Measurements from ENCODE around the gene CCDC80. TPM values are rescaled to one million over a fixed set of nuclear protein-coding genes. Genes with fewer than 3 reads are reported as not detected.

CCDC80 gene
- total and polyA plus RNA-seq, 2 experiments from 2014 or later = 27.1 to 83.5 TPM

GRCh38 chr3:112688819-112689218 lies 47.9 kb upstream of the CCDC80 start:
- no peak overlapping the region for H3K4me2 ChIP-seq
- TF ChIP-seq EZH2 (IDR thresholded peaks at IDR 0.05; ENCODE audit: borderline replicate concordance) (no peak), EZH2phosphoT487 (IDR thresholded peaks at IDR 0.05; ENCODE audit: low read depth, severe bottlenecking, unreplicated experiment) (no peak)
- TF ChIP-seq, protein P1, sequence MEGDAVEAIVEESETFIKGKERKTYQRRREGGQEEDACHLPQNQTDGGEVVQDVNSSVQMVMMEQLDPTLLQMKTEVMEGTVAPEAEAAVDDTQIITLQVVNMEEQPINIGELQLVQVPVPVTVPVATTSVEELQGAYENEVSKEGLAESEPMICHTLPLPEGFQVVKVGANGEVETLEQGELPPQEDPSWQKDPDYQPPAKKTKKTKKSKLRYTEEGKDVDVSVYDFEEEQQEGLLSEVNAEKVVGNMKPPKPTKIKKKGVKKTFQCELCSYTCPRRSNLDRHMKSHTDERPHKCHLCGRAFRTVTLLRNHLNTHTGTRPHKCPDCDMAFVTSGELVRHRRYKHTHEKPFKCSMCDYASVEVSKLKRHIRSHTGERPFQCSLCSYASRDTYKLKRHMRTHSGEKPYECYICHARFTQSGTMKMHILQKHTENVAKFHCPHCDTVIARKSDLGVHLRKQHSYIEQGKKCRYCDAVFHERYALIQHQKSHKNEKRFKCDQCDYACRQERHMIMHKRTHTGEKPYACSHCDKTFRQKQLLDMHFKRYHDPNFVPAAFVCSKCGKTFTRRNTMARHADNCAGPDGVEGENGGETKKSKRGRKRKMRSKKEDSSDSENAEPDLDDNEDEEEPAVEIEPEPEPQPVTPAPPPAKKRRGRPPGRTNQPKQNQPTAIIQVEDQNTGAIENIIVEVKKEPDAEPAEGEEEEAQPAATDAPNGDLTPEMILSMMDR (IDR thresholded peaks at IDR 0.05; ENCODE audit: poor library complexity) = no peak
- peak; percentile 14 for DNase-seq (ENCODE audit: low spot score)
- H3K27me3 ChIP-seq = no peaks in the 10 kb centered on the region
- H3K4me1 ChIP-seq (ENCODE audit: insufficient read depth) = peaks cover 15% of the 10 kb centered on the region
- WGBS (ENCODE audit: low lambda C conversion rate, missing lambda C conversion rate) = 54% methylated on average over 2 of the region's 2 CpGs
- no peaks in the 10 kb centered on the region for H3K36me3 ChIP-seq (replicated peaks; ENCODE audit: insufficient read depth, low read depth)
- H3K79me2 ChIP-seq = no peaks in the 10 kb centered on the region
- no peak overlapping the region for H2AFZ ChIP-seq
- H4K20me1 ChIP-seq (ENCODE audit: insufficient read depth, poor library complexity, severe bottlenecking) = no peaks in the 10 kb centered on the region
- H3K27ac ChIP-seq = peak overlapping the region; percentile 40
- no peak overlapping the region for H3K4me3 ChIP-seq
- no peaks in the 10 kb centered on the region for H3K9me3 ChIP-seq (ENCODE audit: low read depth)
- no peaks in the 10 kb centered on the region for H3K9me2 ChIP-seq (replicated peaks; ENCODE audit: insufficient read depth)

DNA sequence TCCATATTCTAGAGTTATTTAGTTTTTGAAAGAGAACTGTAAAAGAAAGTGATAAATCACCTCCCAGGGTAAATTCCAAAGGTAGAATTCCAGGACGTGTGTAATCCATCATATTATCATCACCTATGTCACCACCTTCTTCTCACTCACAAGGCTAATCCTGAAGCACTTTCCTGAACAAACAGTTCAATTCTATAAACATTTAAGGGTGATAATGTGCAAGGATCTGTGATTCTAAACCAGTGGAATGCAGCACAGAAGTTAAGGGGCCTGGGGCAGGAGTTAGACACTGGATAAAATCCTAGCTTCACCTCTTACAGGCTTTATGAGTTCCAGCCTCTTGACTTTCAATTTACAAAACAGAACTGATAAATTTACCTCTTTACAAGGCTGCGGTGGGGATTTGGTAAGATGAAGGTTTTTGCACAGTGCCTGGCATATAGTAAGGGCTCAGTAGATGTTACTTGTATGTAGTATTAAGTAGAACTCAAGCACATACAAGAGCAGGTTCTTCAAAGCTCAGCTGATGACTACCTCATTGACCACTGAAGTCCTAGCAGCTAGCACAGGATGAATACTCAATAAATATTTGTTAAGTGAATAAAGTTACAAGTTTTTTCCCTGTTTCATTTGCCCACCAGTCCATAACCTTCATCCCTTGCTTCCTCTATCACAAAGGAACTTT lies 47.3 kb upstream of the CCDC80 start:
- TF ChIP-seq EZH2 (IDR thresholded peaks at IDR 0.05; ENCODE audit: borderline replicate concordance) (no peak), EZH2phosphoT487 (IDR thresholded peaks at IDR 0.05; ENCODE audit: low read depth, severe bottlenecking, unreplicated experiment) (peak; percentile 91)
- TF ChIP-seq, protein P1 (IDR thresholded peaks at IDR 0.05; ENCODE audit: poor library complexity) = no peak
- no peaks in the 10 kb centered on the region for H3K36me3 ChIP-seq (replicated peaks; ENCODE audit: insufficient read depth, low read depth)
- H3K27ac ChIP-seq = peak overlapping the region; percentile 25
- H3K9me3 ChIP-seq (ENCODE audit: low read depth) = no peaks in the 10 kb centered on the region
- WGBS (ENCODE audit: low lambda C conversion rate, missing lambda C conversion rate) = 34% methylated on average over 2 of the region's 2 CpGs
- H3K27me3 ChIP-seq = no peaks in the 10 kb centered on the region
- no peaks in the 10 kb centered on the region for H3K9me2 ChIP-seq (replicated peaks; ENCODE audit: insufficient read depth)
- peaks cover 15% of the 10 kb centered on the region for H3K4me1 ChIP-seq (ENCODE audit: insufficient read depth)
- H2AFZ ChIP-seq = no peak overlapping the region
- H3K4me2 ChIP-seq = no peak overlapping the region
- no peaks in the 10 kb centered on the region for H4K20me1 ChIP-seq (ENCODE audit: insufficient read depth, poor library complexity, severe bottlenecking)
- H3K79me2 ChIP-seq = no peaks in the 10 kb centered on the region
- no peak overlapping the region for H3K4me3 ChIP-seq
- no peak for DNase-seq (ENCODE audit: low spot score)

DNA sequence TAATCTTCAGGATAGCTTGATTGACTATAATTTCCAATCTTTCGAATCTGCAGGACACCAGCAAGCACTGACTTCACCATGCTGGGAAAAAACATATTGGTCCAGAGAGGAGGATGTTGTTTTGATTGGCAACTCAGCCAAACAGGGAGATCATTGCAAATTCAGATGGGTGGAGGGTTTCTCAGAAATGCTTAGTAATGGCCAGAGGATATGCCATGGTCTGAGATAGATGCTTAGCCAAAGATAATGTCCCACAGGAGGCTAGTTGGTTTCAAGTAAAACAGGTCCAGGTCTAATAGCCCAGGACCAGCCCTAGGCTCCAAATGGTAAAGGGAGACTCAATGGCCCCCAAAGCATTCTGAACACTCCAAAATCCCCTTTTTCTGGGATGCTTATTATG lies 46.7 kb upstream of the CCDC80 start:
- no peak overlapping the region for H3K27ac ChIP-seq
- H3K9me3 ChIP-seq (ENCODE audit: low read depth) = no peaks in the 10 kb centered on the region
- no peak overlapping the region for H3K4me3 ChIP-seq
- H3K4me1 ChIP-seq (ENCODE audit: insufficient read depth) = peaks cover 15% of the 10 kb centered on the region
- H4K20me1 ChIP-seq (ENCODE audit: insufficient read depth, poor library complexity, severe bottlenecking) = no peaks in the 10 kb centered on the region
- no peaks in the 10 kb centered on the region for H3K9me2 ChIP-seq (replicated peaks; ENCODE audit: insufficient read depth)
- no peaks in the 10 kb centered on the region for H3K79me2 ChIP-seq
- no peak overlapping the region for H3K4me2 ChIP-seq
- DNase-seq (ENCODE audit: low spot score) = no peak
- no peak overlapping the region for H2AFZ ChIP-seq
- no peaks in the 10 kb centered on the region for H3K36me3 ChIP-seq (replicated peaks; ENCODE audit: insufficient read depth, low read depth)
- 92% methylated on average over 1 of the region's 1 CpG for WGBS (ENCODE audit: low lambda C conversion rate, missing lambda C conversion rate)
- TF ChIP-seq EZH2phosphoT487 (IDR thresholded peaks at IDR 0.05; ENCODE audit: low read depth, severe bottlenecking, unreplicated experiment) (no peak), EZH2 (IDR thresholded peaks at IDR 0.05; ENCODE audit: borderline replicate concordance) (no peak)
- TF ChIP-seq, protein P1 (IDR thresholded peaks at IDR 0.05; ENCODE audit: poor library complexity) = no peak
- H3K27me3 ChIP-seq = no peaks in the 10 kb centered on the region

All from hepatocyte (in vitro differentiated cells).